HG02884 (cell line): ENCODE measurements around the gene NCOA3.

Source experiments
- ATAC-seq: cut with Tn5 transposase; IDR thresholded peaks from one replicate; pipeline ENCODE4 v1.9.1; 2021; ENCODE audit warnings: mild to moderate bottlenecking, moderate library complexity; ENCODE audit not compliant: unreplicated experiment

The NCOA3 gene

GRCh38 chr20:47696856-47697255 lies 195.2 kb downstream of the NCOA3 start:
- no peak for ATAC-seq

- no peak for ATAC-seq
Measured at GRCh38 chr20:47698142-47698541, 196.5 kb downstream of the NCOA3 start.

GRCh38 chr20:47699818-47700217 lies 198.1 kb downstream of the NCOA3 start:
- no peak for ATAC-seq

- no peak for ATAC-seq
Measured at GRCh38 chr20:47700327-47700726, 198.6 kb downstream of the NCOA3 start.

- ATAC-seq: no peak
Measured at GRCh38 chr20:47701612-47702011, 199.9 kb downstream of the NCOA3 start.

GRCh38 chr20:47703748-47704147 lies 202.1 kb downstream of the NCOA3 start:
- no peak for ATAC-seq

GRCh38 chr20:47704746-47705496 lies 203.2 kb downstream of the NCOA3 start:
- ATAC-seq: no peak

GRCh38 chr20:47705497-47705856 lies 203.8 kb downstream of the NCOA3 start:
- ATAC-seq: no peak

GRCh38 chr20:47706345-47706744 lies 204.7 kb downstream of the NCOA3 start:
- ATAC-seq: no peak
